HS-5 (cell line): ENCODE measurements around the gene HOXB4.

Experiments used
- DNase-seq: peaks from one replicate; pipeline ENCODE4 v3.0.0-alpha.2; 2012; ENCODE audit warnings: low read depth

Gene HOXB4

DNA sequence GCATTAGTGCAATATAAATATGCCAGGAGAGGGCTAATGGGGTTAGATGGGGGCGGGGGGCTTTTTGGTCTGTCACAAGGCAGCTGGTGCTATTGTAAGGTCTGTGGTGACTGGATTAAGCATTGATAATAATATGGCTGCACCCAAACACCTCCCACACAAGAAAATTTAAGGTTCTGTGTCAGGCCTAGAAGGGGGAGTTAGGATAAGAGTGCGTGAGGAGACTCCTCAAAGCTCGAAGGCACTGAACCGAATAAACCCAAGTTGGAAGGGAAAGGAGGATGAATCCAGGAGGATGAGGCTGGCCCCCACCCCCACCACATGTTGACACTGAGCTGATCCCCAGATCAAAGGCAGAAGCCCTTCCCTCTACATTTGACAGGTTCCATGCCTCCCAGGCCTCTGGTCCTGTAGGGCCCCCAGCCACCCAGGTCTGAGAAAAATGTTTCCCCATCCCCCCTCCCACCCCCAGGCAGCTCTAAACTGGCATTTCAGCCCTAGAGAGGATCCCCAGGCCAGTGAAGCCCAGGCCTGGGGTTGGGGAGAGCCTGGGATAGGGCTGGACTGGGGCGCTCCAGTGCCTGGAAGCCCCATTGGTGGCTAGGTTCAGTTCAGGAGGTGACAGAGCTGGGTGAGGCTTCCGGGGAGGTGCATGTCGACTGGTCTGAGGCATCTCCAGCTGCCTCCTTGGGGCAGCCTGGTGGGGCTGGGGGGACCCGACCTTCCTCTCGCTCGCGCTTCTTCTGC is 49.0 kb downstream of the HOXB4 start:
- DNase-seq: no peak

DNA sequence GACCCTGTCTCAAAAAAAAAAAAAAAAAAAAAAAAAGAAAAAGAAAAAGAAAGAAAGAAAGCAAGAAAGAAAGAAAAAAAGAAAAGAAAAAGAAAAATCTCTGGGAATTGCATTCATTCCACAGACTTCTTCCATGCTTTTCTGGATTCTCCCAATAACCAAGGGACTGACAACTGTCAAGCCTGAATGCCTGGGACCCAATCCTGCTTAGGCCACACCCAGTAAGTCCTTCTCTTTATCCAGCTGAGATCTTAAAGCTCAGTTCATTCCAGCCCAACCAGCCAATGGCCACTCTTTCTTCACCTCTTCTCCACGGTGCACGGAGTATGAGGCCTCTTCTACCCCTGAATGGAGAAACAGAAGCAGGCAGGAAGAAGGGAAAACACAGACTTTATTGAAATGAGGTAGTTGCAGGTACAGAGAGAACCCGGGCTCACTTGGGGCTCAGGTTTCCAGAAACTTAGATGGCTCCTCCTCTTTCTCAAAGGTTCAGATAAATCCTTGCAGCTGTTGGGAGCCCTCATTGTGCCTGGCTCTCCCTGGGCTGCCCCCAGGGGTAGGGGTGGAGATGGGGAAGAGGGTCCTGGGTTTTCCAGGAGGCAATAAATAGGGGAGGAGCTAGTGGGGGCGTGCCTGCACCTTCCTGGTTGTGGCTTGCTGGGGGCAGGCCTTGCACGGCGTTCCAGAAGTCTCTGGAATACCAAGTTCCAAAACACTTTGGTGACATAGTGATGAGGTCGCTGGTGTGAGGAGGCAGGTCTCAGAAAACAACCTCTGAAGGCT is 49.8 kb downstream of the HOXB4 start:
- no peak for DNase-seq

DNA sequence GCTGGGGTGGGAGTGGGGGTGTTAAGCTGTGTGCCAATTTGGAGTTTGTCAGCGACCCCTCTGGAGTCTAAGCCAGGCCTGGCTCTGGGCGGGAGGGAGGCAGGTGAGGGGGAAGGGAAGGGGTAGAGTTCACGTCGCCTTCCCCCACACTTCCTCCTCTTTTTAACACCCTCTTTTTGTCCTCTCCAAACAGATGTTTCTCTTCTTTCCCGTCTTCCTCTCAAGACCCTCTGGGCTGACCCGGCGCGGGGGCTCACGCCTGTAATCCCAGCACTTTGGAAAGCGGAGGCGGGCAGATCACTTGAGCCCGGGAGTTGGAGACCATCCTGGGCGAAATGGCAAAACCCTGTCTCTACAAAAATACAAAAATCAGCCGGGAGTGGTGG is 50.6 kb downstream of the HOXB4 start:
- DNase-seq: no peak

DNA sequence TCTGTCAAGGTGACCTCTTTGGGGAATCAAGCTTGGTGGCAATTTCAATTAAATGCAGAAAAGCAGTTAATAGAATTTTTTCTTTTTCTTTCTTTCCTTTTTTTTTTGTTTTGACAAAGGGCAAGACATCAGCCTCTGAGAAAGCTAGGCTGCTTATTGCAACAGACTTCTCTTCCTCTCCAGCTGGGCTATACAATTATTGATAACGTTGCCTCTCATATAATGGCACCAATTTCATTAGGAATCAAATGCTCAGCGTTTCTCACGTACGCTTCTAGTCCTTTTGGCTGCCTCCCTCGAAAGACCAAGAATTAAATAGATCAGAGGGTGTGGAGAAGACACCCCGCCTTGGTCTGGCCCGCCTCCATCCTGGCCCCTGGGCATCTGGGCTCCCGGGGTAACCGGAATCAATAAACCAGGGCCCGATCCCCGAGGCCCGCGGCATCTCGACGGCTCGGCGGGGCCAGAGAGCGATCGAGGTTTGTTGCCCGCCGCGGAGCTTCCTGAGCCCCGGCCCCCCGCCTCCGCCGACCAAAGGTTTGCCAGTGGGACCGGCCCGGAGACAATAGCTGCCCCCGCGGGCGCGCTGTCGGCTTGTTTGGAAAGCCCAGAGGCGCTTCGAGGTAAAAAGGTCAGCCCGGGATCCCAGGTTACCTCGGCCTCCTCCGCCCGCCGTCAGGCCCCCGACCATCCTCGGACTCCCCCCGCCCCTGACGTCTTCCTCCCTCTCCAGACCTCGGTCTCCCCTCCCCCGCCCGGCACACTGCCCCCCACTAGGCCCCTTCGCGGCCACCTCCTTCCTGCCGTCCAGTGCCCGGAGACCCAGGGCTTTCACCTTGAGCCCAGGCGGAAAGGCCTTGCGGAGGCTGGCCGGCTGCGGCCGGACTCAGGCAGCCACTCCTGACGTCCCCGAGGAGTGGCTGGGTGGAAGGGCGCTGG is 51.3 kb downstream of the HOXB4 start:
- DNase-seq: no peak
